WTC11 (cell line): Measurements from ENCODE around the gene DYNC1I1.

ENCODE experiments used
- AFF4 ChIP-seq: sonication (generic); formaldehyde crosslinking; IDR thresholded peaks from 2 replicates; pipeline ENCODE4 v1.8.1; 2023; ENCODE audit warnings: mild to moderate bottlenecking, missing genetic modification reagents, borderline replicate concordance
- ATF2 ChIP-seq: sonication (generic); formaldehyde crosslinking; IDR thresholded peaks from 2 replicates; pipeline ENCODE4 v1.8.1; 2022; ENCODE audit warnings: low read depth, missing genetic modification reagents, borderline replicate concordance
- CBFB ChIP-seq: sonication (generic); formaldehyde crosslinking; IDR thresholded peaks from 2 replicates; pipeline ENCODE4 v1.8.1; 2022; ENCODE audit warnings: mild to moderate bottlenecking, low read depth, missing genetic modification reagents
- CTCF ChIP-seq: fragments of 200-600 bp; IDR thresholded peaks from 2 replicates; pipeline ENCODE4 v1.8.0; 2022; ENCODE audit warnings: antibody characterized with exemption
- ESRRA ChIP-seq: sonication (generic); formaldehyde crosslinking; IDR thresholded peaks from 2 replicates; pipeline ENCODE4 v1.8.1; 2022; ENCODE audit warnings: mild to moderate bottlenecking, missing genetic modification reagents, borderline replicate concordance
- RELA ChIP-seq: sonication (generic); formaldehyde crosslinking; IDR thresholded peaks from 2 replicates; pipeline ENCODE4 v1.8.1; 2022; ENCODE audit warnings: missing genetic modification reagents, mild to moderate bottlenecking, borderline replicate concordance
- SP1 ChIP-seq: sonication (generic); formaldehyde crosslinking; conservative IDR thresholded peaks from 2 replicates; pipeline ENCODE4 v1.8.1; 2022; ENCODE audit warnings: missing genetic modification reagents
- TEAD1 ChIP-seq: sonication (generic); formaldehyde crosslinking; IDR thresholded peaks from 2 replicates; pipeline ENCODE4 v1.8.0; 2022; ENCODE audit warnings: mild to moderate bottlenecking, missing genetic modification reagents
- ZBTB21 ChIP-seq: sonication (generic); formaldehyde crosslinking; IDR thresholded peaks from 2 replicates; pipeline ENCODE4 v1.8.1; 2023; ENCODE audit warnings: mild to moderate bottlenecking, missing genetic modification reagents, borderline replicate concordance
- ZNF232 ChIP-seq: sonication (generic); formaldehyde crosslinking; IDR thresholded peaks from 2 replicates; pipeline ENCODE4 v1.8.0; 2022; ENCODE audit warnings: mild to moderate bottlenecking, missing genetic modification reagents

GRCh38 chr7:95820778-95821177 lies 48.4 kb downstream of the DYNC1I1 start:
- TF ChIP-seq CTCF (no peak), ATF2 (CRISPR knock-in tag) (no peak), CBFB (no peak), SP1 (CRISPR knock-in tag) (no peak), ZBTB21 (CRISPR knock-in tag) (no peak), RELA (CRISPR knock-in tag) (no peak), ZNF232 (CRISPR knock-in tag) (no peak), AFF4 (CRISPR knock-in tag) (no peak), TEAD1 (no peak), ESRRA (CRISPR knock-in tag) (no peak)
